ENCODE data around the gene KCNA5. TPM values are rescaled to one million over a fixed set of nuclear protein-coding genes. Genes with fewer than 3 reads are reported as not detected.

Gene KCNA5
- total and polyA plus RNA-seq, 10 donors, result 0.23 to 1.1 (median 0.58) TPM

GRCh38 chr12:5088586-5089264 is 45.0 kb downstream of the KCNA5 start:
- intact Hi-C loops (cut with DNase I; ENCODE audit: low total_unique reads), result loop anchor here (10.0 kb wide), 1 partner anchor 234 kb away; no protein-coding TSS in a partner anchor
- TF ChIP-seq POLR2A (IDR thresholded peaks at IDR 0.05) (no peak), CTCF (IDR thresholded peaks at IDR 0.05 in 8 of 11, conservative IDR thresholded peaks at IDR 0.05 in 3 of 11) (no peak), POLR2AphosphoS5 (IDR thresholded peaks at IDR 0.05) (peak in 2 of 3 donors; percentile 10 to 21)
- peaks cover 0 to 17% (median 0%) of the 10 kb centered on the region in 7 donors for H3K27me3 ChIP-seq (replicated peaks in 1 of 7)
- H3K36me3 ChIP-seq, result no peaks in the 10 kb centered on the region
- no peak overlapping the region for H3K4me3 ChIP-seq
- H3K4me1 ChIP-seq, result no peaks in the 10 kb centered on the region
- no peak for DNase-seq
- H3K27ac ChIP-seq, result no peak overlapping the region
- H3K9me3 ChIP-seq, result no peaks in the 10 kb centered on the region
- WGBS, 5 donors, result 60 to 85% (median 73%) methylated on average over 16 to 18 of the region's 18 CpGs

- WGBS, 5 donors, result 54 to 100% (median 76%) methylated on average over 1 of the region's 1 CpG
- TF ChIP-seq POLR2A (IDR thresholded peaks at IDR 0.05) (no peak), POLR2AphosphoS5 (IDR thresholded peaks at IDR 0.05) (no peak), CTCF (IDR thresholded peaks at IDR 0.05 in 8 of 11, conservative IDR thresholded peaks at IDR 0.05 in 3 of 11) (no peak)
- H3K27ac ChIP-seq, result no peak overlapping the region
- H3K27me3 ChIP-seq (replicated peaks in 1 of 7), result peaks cover 0 to 22% (median 0%) of the 10 kb centered on the region in 7 donors
- intact Hi-C loops (cut with DNase I; ENCODE audit: low total_unique reads), result no loop called here
- H3K9me3 ChIP-seq, result no peaks in the 10 kb centered on the region
- H3K4me3 ChIP-seq, result no peak overlapping the region
- H3K36me3 ChIP-seq, result no peaks in the 10 kb centered on the region
- no peak for DNase-seq
- no peaks in the 10 kb centered on the region for H3K4me1 ChIP-seq
Observed at GRCh38 chr12:5094551-5094950, 50.9 kb downstream of the KCNA5 start.

- no peaks in the 10 kb centered on the region for H3K36me3 ChIP-seq
- TF ChIP-seq POLR2A (IDR thresholded peaks at IDR 0.05), result no peak
- TF ChIP-seq CTCF (IDR thresholded peaks at IDR 0.05 in 8 of 11, conservative IDR thresholded peaks at IDR 0.05 in 3 of 11), result no peak
- no peak for TF ChIP-seq POLR2AphosphoS5 (IDR thresholded peaks at IDR 0.05)
- H3K27ac ChIP-seq, result no peak overlapping the region
- no peaks in the 10 kb centered on the region for H3K4me1 ChIP-seq
- peaks cover 0 to 22% (median 0%) of the 10 kb centered on the region in 7 donors for H3K27me3 ChIP-seq (replicated peaks in 1 of 7)
- no peaks in the 10 kb centered on the region for H3K9me3 ChIP-seq
- no peak overlapping the region for H3K4me3 ChIP-seq
- 77 to 87% (median 86%) methylated on average over 3 of the region's 3 CpGs for WGBS, 5 donors
- intact Hi-C loops (cut with DNase I; ENCODE audit: low total_unique reads), result no loop called here
- no peak for DNase-seq
Observed at GRCh38 chr12:5094986-5095385, 51.3 kb downstream of the KCNA5 start.

Other genes with a start within 250 kb of the KCNA5 start
- under 1 TPM in 3 of 7 donors, not detected in 4; 0.23 to 0.32 (median 0.23) TPM for gene KCNA1, start 134.0 kb upstream of the KCNA5 start, total RNA-seq
- under 1 TPM; 0.13 to 0.20 (median 0.15) TPM for gene KCNA1, start 134.0 kb upstream of the KCNA5 start, polyA plus RNA-seq

All from spleen (tissue), 11 donors.